Stimulated activated CD4-positive, alpha-beta T cell treated with anti-CD3 and anti-CD28 coated beads, Interleukin-2, amount 100 ng/mL, for 48 hours (primary cell): ENCODE results near the gene PRRT2.

Source experiments
- DNase-seq, 2 donors: peaks; one replicate each; pipeline ENCODE4 v3.0.0-alpha.2; 2020

Gene PRRT2

GRCh38 chr16:29863669-29863984 is 51.6 kb downstream of the PRRT2 start:
- no peak for DNase-seq

GRCh38 chr16:29864205-29864604 is 52.2 kb downstream of the PRRT2 start:
- no peak for DNase-seq
